ENCODE results near the gene ELSPBP1. TPM values are rescaled to one million over a fixed set of nuclear protein-coding genes. Genes with fewer than 3 reads are reported as not detected.

Gene ELSPBP1
- total RNA-seq, 2 donors from 2014 or later, result not detected

DNA sequence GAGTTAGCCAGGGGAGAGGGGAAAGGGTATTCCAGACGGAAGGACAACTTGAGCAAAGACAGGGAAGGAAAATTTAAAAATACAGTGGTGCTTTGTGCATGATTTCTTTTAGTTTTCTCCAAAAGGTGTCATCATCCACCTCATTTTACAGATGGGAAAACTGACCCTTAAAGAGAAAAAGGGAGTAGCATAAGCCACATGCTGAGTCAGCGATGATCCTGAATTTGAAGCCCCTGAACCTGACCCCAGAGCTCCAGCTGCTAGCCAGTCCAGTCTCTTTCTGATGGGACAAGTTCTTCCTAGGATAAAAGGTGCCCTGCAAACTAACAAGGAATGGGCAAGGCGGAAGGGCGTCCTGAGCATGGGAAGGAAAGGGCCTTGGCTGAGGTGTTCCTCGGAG lies 39.2 kb downstream of the ELSPBP1 start:
- Histone ChIP-seq H3K27ac (ENCODE audit: low read depth, low read length) (no peak overlapping the region), H3K4me3 (ENCODE audit: low read length) (no peak overlapping the region), H3K4me1 (ENCODE audit: control insufficient read depth, insufficient read depth, low read length) (no peaks in the 10 kb centered on the region), H3K27me3 (ENCODE audit: control insufficient read depth, insufficient read depth, low read length, poor library complexity, severe bottlenecking) (no peaks in the 10 kb centered on the region), H3K36me3 (ENCODE audit: control insufficient read depth, insufficient read depth, low read length) (no peaks in the 10 kb centered on the region), H3K9me3 (ENCODE audit: control insufficient read depth, low read length) (peaks cover 16% of the 10 kb centered on the region), H3K9ac (ENCODE audit: extremely low read depth, low read length, poor library complexity, severe bottlenecking) (no peak overlapping the region)
- H3K36me3 Mint-ChIP-seq (ENCODE audit: low read depth), result no peaks in the 10 kb centered on the region
- no peaks in the 10 kb centered on the region for H3K4me1 Mint-ChIP-seq
- TF ChIP-seq, protein P1, sequence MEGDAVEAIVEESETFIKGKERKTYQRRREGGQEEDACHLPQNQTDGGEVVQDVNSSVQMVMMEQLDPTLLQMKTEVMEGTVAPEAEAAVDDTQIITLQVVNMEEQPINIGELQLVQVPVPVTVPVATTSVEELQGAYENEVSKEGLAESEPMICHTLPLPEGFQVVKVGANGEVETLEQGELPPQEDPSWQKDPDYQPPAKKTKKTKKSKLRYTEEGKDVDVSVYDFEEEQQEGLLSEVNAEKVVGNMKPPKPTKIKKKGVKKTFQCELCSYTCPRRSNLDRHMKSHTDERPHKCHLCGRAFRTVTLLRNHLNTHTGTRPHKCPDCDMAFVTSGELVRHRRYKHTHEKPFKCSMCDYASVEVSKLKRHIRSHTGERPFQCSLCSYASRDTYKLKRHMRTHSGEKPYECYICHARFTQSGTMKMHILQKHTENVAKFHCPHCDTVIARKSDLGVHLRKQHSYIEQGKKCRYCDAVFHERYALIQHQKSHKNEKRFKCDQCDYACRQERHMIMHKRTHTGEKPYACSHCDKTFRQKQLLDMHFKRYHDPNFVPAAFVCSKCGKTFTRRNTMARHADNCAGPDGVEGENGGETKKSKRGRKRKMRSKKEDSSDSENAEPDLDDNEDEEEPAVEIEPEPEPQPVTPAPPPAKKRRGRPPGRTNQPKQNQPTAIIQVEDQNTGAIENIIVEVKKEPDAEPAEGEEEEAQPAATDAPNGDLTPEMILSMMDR (conservative IDR thresholded peaks at IDR 0.05), result no peak
- no peak for DNase-seq
- 85 to 96% methylated on average over 4 to 5 of the region's 5 CpGs for WGBS, 2 experiments (ENCODE audit: insufficient coverage in 1 of 2, insufficient read length in 1 of 2)
- H3K27ac Mint-ChIP-seq, result no peak overlapping the region
- H3K27me3 Mint-ChIP-seq (ENCODE audit: insufficient read depth), result peaks cover 17% of the 10 kb centered on the region
- no peak overlapping the region for H3K4me3 Mint-ChIP-seq
- peaks cover 13% of the 10 kb centered on the region for H3K9me3 Mint-ChIP-seq

DNA sequence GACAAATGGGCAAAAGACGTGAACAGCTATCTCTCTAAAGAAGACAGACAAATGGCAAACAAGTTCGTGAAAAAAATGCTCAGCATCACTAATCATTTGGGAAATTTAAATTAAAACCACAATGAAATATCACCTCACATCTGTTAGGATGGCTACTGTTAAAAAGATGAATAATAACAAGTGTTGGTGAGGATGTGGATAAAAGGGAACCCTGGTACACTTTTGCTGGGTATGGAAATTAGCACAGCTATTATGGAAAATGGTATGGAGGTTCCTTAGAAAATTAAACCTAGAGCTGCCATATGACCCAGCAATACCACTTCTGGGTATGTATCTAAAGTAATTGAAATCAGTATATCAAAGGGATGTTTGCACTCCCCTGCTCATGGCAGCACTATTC lies 42.3 kb downstream of the ELSPBP1 start:
- Mint-ChIP-seq H3K9me3 (peaks cover 11% of the 10 kb centered on the region), H3K4me1 (no peaks in the 10 kb centered on the region), H3K4me3 (no peak overlapping the region), H3K27me3 (ENCODE audit: insufficient read depth) (peaks cover 20% of the 10 kb centered on the region), H3K27ac (no peak overlapping the region), H3K36me3 (ENCODE audit: low read depth) (no peaks in the 10 kb centered on the region)
- DNase-seq, result no peak
- Histone ChIP-seq H3K9ac (ENCODE audit: extremely low read depth, low read length, poor library complexity, severe bottlenecking) (no peak overlapping the region), H3K36me3 (ENCODE audit: control insufficient read depth, insufficient read depth, low read length) (no peaks in the 10 kb centered on the region), H3K27me3 (ENCODE audit: control insufficient read depth, insufficient read depth, low read length, poor library complexity, severe bottlenecking) (no peaks in the 10 kb centered on the region), H3K4me3 (ENCODE audit: low read length) (no peak overlapping the region), H3K27ac (ENCODE audit: low read depth, low read length) (no peak overlapping the region), H3K9me3 (ENCODE audit: control insufficient read depth, low read length) (peaks cover 16% of the 10 kb centered on the region), H3K4me1 (ENCODE audit: control insufficient read depth, insufficient read depth, low read length) (no peaks in the 10 kb centered on the region)
- TF ChIP-seq, protein P1 (conservative IDR thresholded peaks at IDR 0.05), result no peak
- WGBS, 2 experiments (ENCODE audit: insufficient coverage in 1 of 2, insufficient read length in 1 of 2), result 72 to 88% methylated on average over 1 to 2 of the region's 2 CpGs

DNA sequence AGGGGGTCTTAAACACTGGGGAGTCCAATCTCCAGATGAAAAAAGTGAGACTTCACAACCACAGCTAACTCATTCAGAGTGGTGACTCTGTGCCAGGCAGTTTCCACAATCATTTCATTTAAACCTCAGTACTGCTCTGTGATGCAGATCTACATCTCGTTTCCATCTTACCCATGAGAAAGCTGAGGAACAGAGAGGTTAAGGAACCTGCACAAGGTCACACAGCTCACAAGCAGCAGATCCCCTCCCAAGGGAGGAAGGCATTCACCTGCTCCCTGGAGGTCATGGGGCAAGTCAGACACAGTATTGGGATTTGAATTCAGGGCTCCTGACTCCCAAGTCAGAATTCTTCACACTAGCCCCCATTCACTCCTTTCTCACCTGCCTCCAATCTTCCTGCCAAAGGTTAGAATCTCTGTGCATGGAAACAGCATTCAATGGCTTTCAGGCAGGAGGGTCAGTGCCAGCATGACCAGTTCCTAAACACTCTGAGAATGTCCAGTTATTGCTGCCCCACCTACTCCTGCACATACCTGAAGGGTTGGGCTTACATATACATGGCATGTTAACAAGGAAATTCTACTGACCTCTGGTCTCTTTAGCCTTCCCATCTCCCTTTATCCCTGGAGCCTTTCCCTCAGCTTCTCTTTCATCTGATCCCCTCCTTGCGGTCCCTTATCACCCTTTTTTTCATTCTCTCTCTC lies 47.6 kb downstream of the ELSPBP1 start:
- 63 to 76% methylated on average over 1 to 2 of the region's 2 CpGs for WGBS, 2 experiments (ENCODE audit: insufficient coverage in 1 of 2, insufficient read length in 1 of 2)
- no peak overlapping the region for H3K27ac Mint-ChIP-seq
- Histone ChIP-seq H3K9ac (ENCODE audit: extremely low read depth, low read length, poor library complexity, severe bottlenecking) (no peak overlapping the region), H3K27me3 (ENCODE audit: control insufficient read depth, insufficient read depth, low read length, poor library complexity, severe bottlenecking) (no peaks in the 10 kb centered on the region), H3K4me1 (ENCODE audit: control insufficient read depth, insufficient read depth, low read length) (no peaks in the 10 kb centered on the region), H3K27ac (ENCODE audit: low read depth, low read length) (no peak overlapping the region), H3K36me3 (ENCODE audit: control insufficient read depth, insufficient read depth, low read length) (no peaks in the 10 kb centered on the region), H3K9me3 (ENCODE audit: control insufficient read depth, low read length) (peaks cover 7% of the 10 kb centered on the region), H3K4me3 (ENCODE audit: low read length) (no peak overlapping the region)
- H3K36me3 Mint-ChIP-seq (ENCODE audit: low read depth), result no peaks in the 10 kb centered on the region
- H3K9me3 Mint-ChIP-seq, result peaks cover 17% of the 10 kb centered on the region
- TF ChIP-seq, protein P1 (conservative IDR thresholded peaks at IDR 0.05), result no peak
- H3K4me1 Mint-ChIP-seq, result no peaks in the 10 kb centered on the region
- no peak overlapping the region for H3K4me3 Mint-ChIP-seq
- H3K27me3 Mint-ChIP-seq (ENCODE audit: insufficient read depth), result peaks cover 24% of the 10 kb centered on the region
- DNase-seq, result no peak

Measured in endodermal cell (in vitro differentiated cells).